ENCODE measurements around the gene FAM135A. TPM values are rescaled to one million over a fixed set of nuclear protein-coding genes. Genes with fewer than 3 reads are reported as not detected.
A peak's percentile ranks its signal among the peaks of the same experiment; 100 is the strongest.

The FAM135A gene
- total and polyA plus RNA-seq, 2 of the 4 experiments (the other 2 are of a cell fraction), result 2.2 to 7.9 TPM

- no peaks in the 10 kb centered on the region for H4K20me1 ChIP-seq (ENCODE audit: insufficient read depth, low read length)
- H2AK9ac ChIP-seq (replicated peaks; ENCODE audit: low read depth, low read length, poor library complexity), result no peak overlapping the region
- H3K14ac ChIP-seq (replicated peaks; ENCODE audit: low read depth, low read length), result no peak overlapping the region
- in situ Hi-C loops (cut with MboI; ENCODE audit: low sequenced_read_pairs) (no loop called here), dilution Hi-C loops (cut with HindIII; ENCODE audit: low sequenced_read_pairs, unreplicated experiment) (no loop called here), intact Hi-C loops (cut with micrococcal nuclease) (no loop called here)
- H2AK5ac ChIP-seq (ENCODE audit: low read depth, low read length), result no peak overlapping the region
- no peak overlapping the region for H2BK5ac ChIP-seq (ENCODE audit: low read depth, low read length, poor library complexity, severe bottlenecking)
- H3K79me1 ChIP-seq (ENCODE audit: low read depth in 1 of 2, low read length in 2 of 2), result no peaks in the 10 kb centered on the region
- H3K9me1 ChIP-seq (ENCODE audit: insufficient read depth, low read length), result no peaks in the 10 kb centered on the region
- H2BK15ac ChIP-seq (ENCODE audit: low read depth, low read length), result no peak overlapping the region
- H3K9me3 ChIP-seq (ENCODE audit: control insufficient read depth, insufficient read depth, low read length), result 0 out of 2 replicates have a peak, but pooled peaks cover 2% of the 10 kb centered on the region
- no peak overlapping the region for H3K27ac ChIP-seq (ENCODE audit: insufficient read depth, low read length)
- no peak overlapping the region for H2BK120ac ChIP-seq (ENCODE audit: low read depth, low read length)
- no peak for TF ChIP-seq SMC3 (IDR thresholded peaks at IDR 0.05; ENCODE audit: low read depth, low read length)
- no peak for TF ChIP-seq CHD1 (IDR thresholded peaks at IDR 0.05; ENCODE audit: low read depth, low read length)
- TF ChIP-seq MAFK (IDR thresholded peaks at IDR 0.05; ENCODE audit: low read depth, low read length), result no peak
- TF ChIP-seq RFX5 (IDR thresholded peaks at IDR 0.05; ENCODE audit: low read depth, low read length), result no peak
- TF ChIP-seq CEBPB (IDR thresholded peaks at IDR 0.05; ENCODE audit: low read depth, low read length), result peak; percentile 80
- no peak for TF ChIP-seq FOS (IDR thresholded peaks at IDR 0.05; ENCODE audit: low read depth, low read length)
- TF ChIP-seq RAD21 (IDR thresholded peaks at IDR 0.05; ENCODE audit: low read length), result no peak
- H3K23ac ChIP-seq (ENCODE audit: low read depth, low read length), result no peak overlapping the region
- no peak overlapping the region for H4K91ac ChIP-seq (ENCODE audit: insufficient read depth, low read depth, low read length)
- no peak overlapping the region for H2BK20ac ChIP-seq (ENCODE audit: low read depth, low read length)
- no peak overlapping the region for H4K8ac ChIP-seq (ENCODE audit: low read depth in 2 of 2, low read length in 2 of 2)
- no peak overlapping the region for H3K9ac ChIP-seq (ENCODE audit: low read depth, low read length)
- H3K4me2 ChIP-seq (ENCODE audit: low read depth, low read length), result no peak overlapping the region
- no peaks in the 10 kb centered on the region for H3K27me3 ChIP-seq (ENCODE audit: control insufficient read depth, insufficient read depth, low read length)
- no peak overlapping the region for H4K5ac ChIP-seq (ENCODE audit: low read depth, low read length)
- no peak overlapping the region for H3K56ac ChIP-seq (ENCODE audit: extremely low read depth, insufficient read depth, low read length)
- WGBS, 2 experiments (ENCODE audit: extremely low coverage in 2 of 2, insufficient read length in 1 of 2), result no CpG with 5 or more reads among the region's 3 CpGs
- H3K4ac ChIP-seq (ENCODE audit: low read depth, low read length), result no peak overlapping the region
- BruUV-seq (replicated peaks), result no TSS peak
- H3K36me3 ChIP-seq (ENCODE audit: control insufficient read depth, insufficient read depth, low read length), result 0 out of 2 replicates have a peak, but pooled peaks cover 2% of the 10 kb centered on the region
- CTCF ChIA-PET, result no interaction called here
- no peaks in the 10 kb centered on the region for H3K4me1 ChIP-seq (ENCODE audit: control insufficient read depth, insufficient read depth, low read length)
- DNase-seq (no peak), ATAC-seq (ENCODE audit: low read depth) (no peak)
- POLR2A ChIA-PET (ENCODE audit: unreplicated experiment), result no interaction called here
- no peak overlapping the region for H3K18ac ChIP-seq (ENCODE audit: low read depth, low read length)
- H2AFZ ChIP-seq (replicated peaks; ENCODE audit: low read length, poor library complexity), result no peak overlapping the region
- no peak overlapping the region for H3K4me3 ChIP-seq (ENCODE audit: insufficient read depth, low read depth, low read length)
Observed at GRCh38 chr6:70502484-70502883, 89.2 kb downstream of the FAM135A start.

All from IMR-90 (cell line).